ENCODE measurements around the gene FBLN1. TPM values are rescaled to one million over a fixed set of nuclear protein-coding genes. Genes with fewer than 3 reads are reported as not detected.

FBLN1 gene
- total RNA-seq, 1 donor, result 256 TPM

GRCh38 chr22:45597460-45598192, 94.9 kb downstream of the FBLN1 start:
- H3K4me3 ChIP-seq (ENCODE audit: low read depth, low read length), result no peak overlapping the region
- no peak for DNase-seq (ENCODE audit: low read depth)
- TF ChIP-seq, protein P1, sequence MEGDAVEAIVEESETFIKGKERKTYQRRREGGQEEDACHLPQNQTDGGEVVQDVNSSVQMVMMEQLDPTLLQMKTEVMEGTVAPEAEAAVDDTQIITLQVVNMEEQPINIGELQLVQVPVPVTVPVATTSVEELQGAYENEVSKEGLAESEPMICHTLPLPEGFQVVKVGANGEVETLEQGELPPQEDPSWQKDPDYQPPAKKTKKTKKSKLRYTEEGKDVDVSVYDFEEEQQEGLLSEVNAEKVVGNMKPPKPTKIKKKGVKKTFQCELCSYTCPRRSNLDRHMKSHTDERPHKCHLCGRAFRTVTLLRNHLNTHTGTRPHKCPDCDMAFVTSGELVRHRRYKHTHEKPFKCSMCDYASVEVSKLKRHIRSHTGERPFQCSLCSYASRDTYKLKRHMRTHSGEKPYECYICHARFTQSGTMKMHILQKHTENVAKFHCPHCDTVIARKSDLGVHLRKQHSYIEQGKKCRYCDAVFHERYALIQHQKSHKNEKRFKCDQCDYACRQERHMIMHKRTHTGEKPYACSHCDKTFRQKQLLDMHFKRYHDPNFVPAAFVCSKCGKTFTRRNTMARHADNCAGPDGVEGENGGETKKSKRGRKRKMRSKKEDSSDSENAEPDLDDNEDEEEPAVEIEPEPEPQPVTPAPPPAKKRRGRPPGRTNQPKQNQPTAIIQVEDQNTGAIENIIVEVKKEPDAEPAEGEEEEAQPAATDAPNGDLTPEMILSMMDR (IDR thresholded peaks at IDR 0.05; ENCODE audit: insufficient read depth, low read depth, low read length), result no peak

DNA sequence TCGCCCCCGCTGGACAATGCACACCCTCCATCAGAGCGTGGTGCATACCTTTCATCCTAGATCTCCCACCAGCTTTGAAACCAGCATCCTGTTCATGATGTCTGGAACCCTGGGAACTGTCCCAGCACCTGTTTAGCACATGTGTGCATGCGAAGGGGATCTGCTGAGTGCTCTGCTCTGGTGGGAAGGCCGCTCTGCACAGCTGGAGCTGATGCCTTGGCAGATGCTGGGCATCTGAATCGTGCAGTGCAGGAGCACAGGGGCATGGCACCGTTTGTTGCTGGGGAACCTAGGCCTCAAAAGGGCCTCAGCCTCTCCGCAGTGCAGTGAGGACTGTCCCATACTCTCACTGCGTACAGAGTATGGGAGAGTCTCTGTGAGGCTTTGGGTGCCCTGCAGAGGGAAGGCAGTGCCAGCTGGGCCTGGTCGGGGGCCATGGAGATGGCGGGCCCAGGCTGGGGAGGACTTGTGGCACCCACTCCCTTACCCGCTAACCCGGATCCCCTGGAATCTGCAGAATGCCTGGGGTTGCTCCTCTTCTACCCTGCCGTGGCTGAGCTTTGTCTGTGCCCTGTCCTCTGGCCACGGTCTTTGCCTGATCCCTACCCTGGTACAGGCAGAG, 96.0 kb downstream of the FBLN1 start:
- no peak for DNase-seq (ENCODE audit: low read depth)
- TF ChIP-seq, protein P1 (IDR thresholded peaks at IDR 0.05; ENCODE audit: insufficient read depth, low read depth, low read length), result no peak

DNA sequence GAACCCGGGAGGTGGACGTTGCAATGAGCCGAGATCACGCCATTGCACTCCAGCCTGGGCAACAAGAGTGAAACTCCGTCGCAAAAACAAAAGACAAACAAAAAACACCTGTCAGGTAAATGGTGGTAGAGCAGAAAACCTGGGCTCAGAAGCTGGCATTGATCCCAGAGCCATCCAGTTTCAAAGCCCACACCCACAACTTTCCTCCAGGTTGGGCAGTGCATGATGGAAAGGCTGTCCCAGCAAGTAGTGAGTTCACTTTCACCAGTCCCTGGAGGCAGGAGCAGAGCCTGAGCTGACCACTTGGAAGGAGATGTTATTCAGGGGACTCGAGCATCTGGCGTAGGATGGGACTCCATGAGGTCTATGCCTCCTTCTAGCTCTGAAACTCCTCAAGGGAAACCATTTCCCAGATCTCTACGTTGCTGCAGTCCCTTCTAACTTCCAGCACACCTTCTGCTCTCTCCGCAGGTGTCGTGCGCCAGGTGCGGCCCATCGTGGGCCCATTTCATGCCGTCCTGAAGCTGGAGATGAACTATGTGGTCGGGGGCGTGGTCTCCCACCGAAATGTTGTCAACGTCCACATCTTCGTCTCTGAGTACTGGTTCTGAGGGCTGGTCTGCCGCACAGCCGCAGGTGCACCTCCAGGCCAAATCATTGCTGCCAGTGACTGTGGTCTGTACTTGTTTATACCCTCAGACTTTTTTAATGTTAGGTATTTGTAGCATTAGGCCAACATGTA, 97.3 kb downstream of the FBLN1 start:
- H3K4me3 ChIP-seq (ENCODE audit: low read depth, low read length), result no peak overlapping the region
- TF ChIP-seq, protein P1 (IDR thresholded peaks at IDR 0.05; ENCODE audit: insufficient read depth, low read depth, low read length), result no peak
- no peak for DNase-seq (ENCODE audit: low read depth)

More for the DNA sequence above, 96.0 kb downstream of the FBLN1 start:
- H3K4me3 ChIP-seq (ENCODE audit: low read depth, low read length), result no peak overlapping the region

DNA sequence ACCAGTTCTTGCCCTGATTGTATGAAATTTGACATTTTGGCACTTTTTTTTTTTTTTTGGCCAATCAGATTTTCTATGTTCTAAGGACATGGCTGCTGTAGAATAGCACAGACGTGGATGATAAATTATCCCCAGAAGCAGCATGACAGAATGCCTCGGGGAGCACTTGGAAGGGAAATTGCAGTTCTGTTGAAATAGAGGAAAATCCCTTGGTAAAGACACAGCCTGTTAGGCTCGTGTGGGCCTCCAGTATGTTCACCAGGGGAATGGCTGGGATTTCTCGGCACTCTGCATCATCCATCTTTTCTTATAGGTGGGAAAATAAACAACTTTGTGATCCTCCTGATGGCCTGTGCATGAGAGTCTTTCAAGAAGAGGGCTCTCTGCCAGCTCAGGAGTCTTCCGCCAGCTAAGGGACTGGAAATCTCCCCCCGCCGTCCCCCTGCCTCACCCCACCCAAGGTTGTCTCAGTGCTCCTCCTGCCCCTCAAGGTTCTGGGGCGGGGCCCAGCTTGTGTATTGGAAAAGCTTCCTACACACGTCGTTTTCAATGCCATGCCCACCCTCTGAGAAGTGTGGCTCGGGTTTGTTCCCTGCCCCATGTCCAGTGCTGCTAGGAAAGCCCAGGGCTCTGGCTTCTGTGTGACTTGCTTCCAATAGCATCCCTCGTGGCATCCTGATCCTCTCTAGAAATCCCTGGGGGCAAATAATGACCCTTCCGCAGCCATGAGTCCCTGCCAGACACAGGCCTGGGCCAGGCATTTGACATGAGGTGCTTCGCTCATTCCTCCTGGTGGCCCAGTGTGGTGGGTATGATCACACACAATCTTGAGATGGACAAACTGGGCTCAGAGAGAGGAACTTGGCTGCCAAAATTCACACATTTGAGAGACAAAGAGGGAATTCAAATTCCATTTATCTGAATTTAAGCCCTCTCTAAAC, 98.4 kb downstream of the FBLN1 start:
- no peak overlapping the region for H3K4me3 ChIP-seq (ENCODE audit: low read depth, low read length)
- peak; percentile 36 for DNase-seq (ENCODE audit: low read depth)
- TF ChIP-seq, protein P1 (IDR thresholded peaks at IDR 0.05; ENCODE audit: insufficient read depth, low read depth, low read length), result no peak

GRCh38 chr22:45602004-45602733, 99.5 kb downstream of the FBLN1 start:
- H3K4me3 ChIP-seq (ENCODE audit: low read depth, low read length), result no peak overlapping the region
- TF ChIP-seq, protein P1 (IDR thresholded peaks at IDR 0.05; ENCODE audit: insufficient read depth, low read depth, low read length), result no peak
- DNase-seq (ENCODE audit: low read depth), result no peak

All from fibroblast of villous mesenchyme (primary cell).